IMR-90 (cell line): ENCODE data around the gene LAMTOR1. TPM values are rescaled to one million over a fixed set of nuclear protein-coding genes. Genes with fewer than 3 reads are reported as not detected.
A peak's percentile ranks its signal among the peaks of the same experiment; 100 is the strongest.

ENCODE experiments used
- ATAC-seq: fragments of 200-7000 bp; cut with Tn5 transposase; 2 replicates; pipeline ENCODE4 v1.9.1; 2020; ENCODE audit warnings: low read depth, mild to moderate bottlenecking, moderate library complexity
- BruUV-seq: library from RNA; stranded (reverse); fragments of 400-500 nt; replicated peaks from 2 replicates; lab custom pipeline; 2021; lab: Mats Ljungman, UMichigan
- CTCF ChIA-PET: fragments of 300-600 bp; formaldehyde crosslinking; extraction: SDS; loops from one replicate; lab custom pipeline; 2021; ENCODE audit warnings: antibody characterized with exemption; lab: Yijun Ruan, JAX
- POLR2A ChIA-PET: fragments of 300-600 bp; sonication (Branson Sonifier 250); formaldehyde crosslinking; loops from one replicate; lab custom pipeline; 2022; ENCODE audit warnings: antibody characterized with exemption; ENCODE audit not compliant: unreplicated experiment; lab: Charles Lee
- DNase-seq: peaks from one replicate; pipeline ENCODE4 v3.0.0; 2013
- H2AFZ ChIP-seq: replicated peaks from 2 replicates; pipeline ENCODE3; 2013; ENCODE audit warnings: low read length, mild to moderate bottlenecking; ENCODE audit not compliant: poor library complexity
- H2AK5ac ChIP-seq: 2 replicates; pipeline ENCODE4 v1.6.1; 2013; ENCODE audit warnings: low read depth, low read length, inconsistent platforms
- H2AK9ac ChIP-seq: replicated peaks from 2 replicates; pipeline ENCODE3; 2013; ENCODE audit warnings: mild to moderate bottlenecking, low read depth, low read length, moderate library complexity; ENCODE audit not compliant: poor library complexity
- H2BK120ac ChIP-seq: 2 replicates; pipeline ENCODE4 v1.6.1; 2013; ENCODE audit warnings: low read depth, low read length, inconsistent platforms
- H2BK15ac ChIP-seq: 3 replicates; pipeline ENCODE4 v1.6.1; 2013; ENCODE audit warnings: low read depth, low read length, inconsistent platforms
- H2BK20ac ChIP-seq: 2 replicates; pipeline ENCODE4 v1.6.1; 2013; ENCODE audit warnings: low read depth, mild to moderate bottlenecking, inconsistent platforms, low read length, moderate library complexity
- H2BK5ac ChIP-seq: 2 replicates; pipeline ENCODE4 v1.6.1; 2013; ENCODE audit warnings: mild to moderate bottlenecking, low read depth, low read length, inconsistent platforms; ENCODE audit not compliant: poor library complexity, severe bottlenecking
- H3K14ac ChIP-seq: replicated peaks from 2 replicates; pipeline ENCODE4 v1.6.1; 2013; ENCODE audit warnings: low read depth, low read length, inconsistent platforms
- H3K18ac ChIP-seq: 2 replicates; pipeline ENCODE4 v1.6.1; 2013; ENCODE audit warnings: low read depth, low read length, control low read depth
- H3K23ac ChIP-seq: 2 replicates; pipeline ENCODE4 v1.6.1; 2013; ENCODE audit warnings: low read depth, low read length, inconsistent platforms
- H3K27ac ChIP-seq: 2 replicates; pipeline ENCODE4 v1.5.1; 2013; ENCODE audit warnings: mild to moderate bottlenecking, control low read depth, low read length; ENCODE audit not compliant: insufficient read depth
- H3K27me3 ChIP-seq: 2 replicates; pipeline ENCODE4 v1.6.1; 2013; ENCODE audit warnings: low read length; ENCODE audit not compliant: control insufficient read depth, insufficient read depth
- H3K36me3 ChIP-seq: 2 replicates; pipeline ENCODE4 v1.6.1; 2013; ENCODE audit warnings: low read length, mixed read lengths; ENCODE audit not compliant: control insufficient read depth, insufficient read depth
- H3K4ac ChIP-seq: 2 replicates; pipeline ENCODE4 v1.6.1; 2013; ENCODE audit warnings: low read depth, low read length, inconsistent platforms
- H3K4me1 ChIP-seq: 2 replicates; pipeline ENCODE4 v1.6.1; 2013; ENCODE audit warnings: low read length, mixed read lengths; ENCODE audit not compliant: control insufficient read depth, insufficient read depth
- H3K4me2 ChIP-seq: 2 replicates; pipeline ENCODE4 v1.6.1; 2013; ENCODE audit warnings: low read depth, mild to moderate bottlenecking, control low read depth, low read length, moderate library complexity
- H3K4me3 ChIP-seq: 2 replicates; pipeline ENCODE4 v1.5.1; 2013; ENCODE audit warnings: low read depth, mild to moderate bottlenecking, control low read depth, low read length, moderate library complexity; ENCODE audit not compliant: insufficient read depth
- H3K56ac ChIP-seq: 2 replicates; pipeline ENCODE4 v1.6.1; 2013; ENCODE audit warnings: low read length, inconsistent platforms; ENCODE audit not compliant: insufficient read depth; ENCODE audit errors: extremely low read depth
- H3K79me1 ChIP-seq, 2 experiments: 2 replicates each; pipeline ENCODE4 v1.6.1; 2013; ENCODE audit warnings: low read length in 2 of 2, inconsistent platforms in 1 of 2, low read depth in 1 of 2
- H3K9ac ChIP-seq: 2 replicates; pipeline ENCODE4 v1.6.1; 2013; ENCODE audit warnings: low read depth, low read length, control low read depth
- H3K9me1 ChIP-seq: 2 replicates; pipeline ENCODE4 v1.6.1; 2013; ENCODE audit warnings: low read length, inconsistent platforms; ENCODE audit not compliant: insufficient read depth
- H3K9me3 ChIP-seq: 2 replicates; pipeline ENCODE4 v1.6.1; 2013; ENCODE audit warnings: low read length; ENCODE audit not compliant: control insufficient read depth, insufficient read depth
- H4K20me1 ChIP-seq: 2 replicates; pipeline ENCODE4 v1.6.1; 2013; ENCODE audit warnings: low read length, inconsistent platforms; ENCODE audit not compliant: insufficient read depth
- H4K5ac ChIP-seq: 2 replicates; pipeline ENCODE4 v1.6.1; 2013; ENCODE audit warnings: mild to moderate bottlenecking, low read depth, low read length, control low read depth
- H4K8ac ChIP-seq, 2 experiments: 2 replicates each; pipeline ENCODE4 v1.6.1; 2013; ENCODE audit warnings: low read depth in 2 of 2, low read length in 2 of 2, control low read depth in 1 of 2, inconsistent platforms in 1 of 2
- H4K91ac ChIP-seq: 2 replicates; pipeline ENCODE4 v1.6.1; 2013; ENCODE audit warnings: low read depth, low read length, inconsistent platforms; ENCODE audit not compliant: insufficient read depth
- CEBPB ChIP-seq: IDR thresholded peaks from 2 replicates; pipeline ENCODE4 v1.6.1; 2012; ENCODE audit warnings: low read depth, low read length, improper control_type of control experiment
- MXI1 ChIP-seq: IDR thresholded peaks from 2 replicates; pipeline ENCODE4 v1.6.1; 2012; ENCODE audit warnings: low read depth, mild to moderate bottlenecking, low read length, moderate library complexity, borderline replicate concordance
- NFE2L2 ChIP-seq: fragments of 150-350 bp; IDR thresholded peaks from 2 replicates; pipeline ENCODE4 v1.6.1; 2016; ENCODE audit warnings: low read depth, mild to moderate bottlenecking, low read length
- RCOR1 ChIP-seq: IDR thresholded peaks from 2 replicates; pipeline ENCODE4 v1.6.1; 2012; ENCODE audit warnings: mild to moderate bottlenecking, low read length, improper control_type of control experiment; ENCODE audit not compliant: insufficient replicate concordance
- RFX5 ChIP-seq: IDR thresholded peaks from 2 replicates; pipeline ENCODE4 v1.8.0; 2012; ENCODE audit warnings: low read depth, mild to moderate bottlenecking, low read length, moderate library complexity
- WGBS, 2 experiments: methylation state at CpG; one replicate each; pipeline versions ENCODE4 v1.1.5 to v1.1.7; 2013; ENCODE audit warnings: missing lambda C conversion rate in 2 of 2; ENCODE audit not compliant: insufficient read length in 1 of 2; ENCODE audit errors: extremely low coverage in 2 of 2; 5-methylcytosine and 5-hydroxymethylcytosine counted together
- dilution Hi-C: fragments of 300-500 bp; cut with HindIII; formaldehyde crosslinking; loops from one replicate; pipeline ENCODE4 v1.14.3; 2018; ENCODE audit warnings: low sequenced_read_pairs; ENCODE audit not compliant: unreplicated experiment
- in situ Hi-C: fragments of 300-500 bp; cut with MboI; formaldehyde crosslinking; loops from 3 replicates; pipeline ENCODE4 v1.14.3; 2019; ENCODE audit warnings: low sequenced_read_pairs, inconsistent platforms, mixed read lengths
- intact Hi-C: fragments of 100-400 bp; cut with micrococcal nuclease; formaldehyde crosslinking; loops from 2 replicates; pipeline ENCODE4 v1.10.0; 2022
- polyA plus RNA-seq, 3 experiments: library from polyadenylated mRNA; depleted of rRNA; stranded (reverse); fragments of >200 nt; gene quantifications; 2 replicates each; pipeline ENCODE4 v1.2.3, GENCODE V29; 2012; ENCODE audit warnings: low replicate concordance in 1 of 3
- total RNA-seq: library from RNA; depleted of rRNA; stranded (reverse); fragments of >200 nt; gene quantifications from 2 replicates; pipeline ENCODE4 v1.2.3, GENCODE V29; 2012

The LAMTOR1 gene
- total and polyA plus RNA-seq, 2 of the 4 experiments (the other 2 are of a cell fraction), result 126 to 137 TPM

GRCh38 chr11:72114570-72114969, 11.5 kb upstream of the LAMTOR1 start (continued):
- TF ChIP-seq CEBPB (no peak), NFE2L2 (no peak), RCOR1 (no peak), RFX5 (no peak)

GRCh38 chr11:72112978-72113808, 10.1 kb upstream of the LAMTOR1 start:
- H4K8ac ChIP-seq, result peak overlapping the region; percentile 95 to 99
- H3K56ac ChIP-seq, result peak overlapping the region; percentile 88
- no TSS peak for BruUV-seq
- H4K20me1 ChIP-seq, result no peaks in the 10 kb centered on the region
- WGBS, 2 experiments, result 72% methylated on average over 3 of the region's 9 CpGs; no CpG with 5 or more reads in 1 of the 2 experiments
- H3K23ac ChIP-seq, result peak overlapping the region; percentile 99
- H2BK15ac ChIP-seq, result peak overlapping the region; percentile 48; the same call in 2 of the 3 replicates
- peak overlapping the region; percentile 96 for H2AFZ ChIP-seq
- H3K27me3 ChIP-seq, result no peaks in the 10 kb centered on the region
- peak overlapping the region; percentile 53 for H3K4me3 ChIP-seq
- no peaks in the 10 kb centered on the region for H3K9me3 ChIP-seq
- H2BK5ac ChIP-seq, result peak overlapping the region; percentile 95
- dilution Hi-C loops (no loop called here), in situ Hi-C loops (no loop called here), intact Hi-C loops (no loop called here)
- peak overlapping the region; percentile 88 for H2BK20ac ChIP-seq
- peak overlapping the region; percentile 100 for H3K14ac ChIP-seq
- peak overlapping the region; percentile 87 for H3K27ac ChIP-seq
- peak; percentile 52 for DNase-seq
- H3K18ac ChIP-seq, result peak overlapping the region; percentile 80
- H4K91ac ChIP-seq, result peak overlapping the region; percentile 99
- peak overlapping the region; percentile 98 for H4K5ac ChIP-seq
- H3K36me3 ChIP-seq, result no peaks in the 10 kb centered on the region; the same call in 1 of the 2 replicates
- peak overlapping the region; percentile 98 for H2AK5ac ChIP-seq
- TF ChIP-seq MXI1, result no peak
- peaks cover 6% of the 10 kb centered on the region; the same call in 1 of the 2 replicates for H3K4me1 ChIP-seq
- H3K4ac ChIP-seq, result peak overlapping the region; percentile 100
- H3K79me1 ChIP-seq, result peaks cover 0 to 20% of the 10 kb centered on the region in 2 experiments; a peak in 2 of 4 replicates
- POLR2A ChIA-PET, result interaction anchor here (1.0 kb wide), 1 partner anchor 11 kb away, joined by 4 read pairs; the partner anchor contains the start of gene LAMTOR1
- H3K4me2 ChIP-seq, result peak overlapping the region; percentile 93
- no peak for ATAC-seq
- peaks cover 10% of the 10 kb centered on the region for H3K9me1 ChIP-seq
- peak overlapping the region; percentile 99 for H2AK9ac ChIP-seq
- CTCF ChIA-PET, result interaction anchor here (0.7 to 1.8 kb wide), 2 partner anchors 31 to 88 kb away, joined by 3 to 6 read pairs; no protein-coding TSS in a partner anchor
- H2BK120ac ChIP-seq, result peak overlapping the region; percentile 88
- peak overlapping the region; percentile 70 for H3K9ac ChIP-seq
